ENCODE measurements around the gene PAFAH1B2.

Gene PAFAH1B2

GRCh38 chr11:117191680-117192400, 47.8 kb downstream of the PAFAH1B2 start:
- DNase-seq: no peak

- DNase-seq: no peak
These were observed 48.4 kb downstream of the PAFAH1B2 start for GRCh38 chr11:117192401-117192875.

- no peak for DNase-seq
These were observed 49.3 kb downstream of the PAFAH1B2 start for GRCh38 chr11:117193130-117194020.

- DNase-seq: no peak
These were observed 50.2 kb downstream of the PAFAH1B2 start for GRCh38 chr11:117194267-117194666.

- no peak for DNase-seq
These were observed 51.2 kb downstream of the PAFAH1B2 start for GRCh38 chr11:117195258-117195657.

GRCh38 chr11:117195761-117196160, 51.7 kb downstream of the PAFAH1B2 start:
- no peak for DNase-seq

- no peak for DNase-seq
These were observed 52.9 kb downstream of the PAFAH1B2 start for GRCh38 chr11:117197006-117197405.

- DNase-seq: no peak
These were observed 53.7 kb downstream of the PAFAH1B2 start for GRCh38 chr11:117197516-117198456.

- no peak for DNase-seq
These were observed 54.5 kb downstream of the PAFAH1B2 start for GRCh38 chr11:117198613-117199012.

- DNase-seq: peak; percentile 89
These were observed 55.2 kb downstream of the PAFAH1B2 start, which contains the start of gene TAGLN for GRCh38 chr11:117199053-117199915. Gene TAGLN (plus strand): TSS chr11:117199370. CDS start chr11:117203014, 3,644 bp downstream.

GRCh38 chr11:117199916-117200812, 56.1 kb downstream of the PAFAH1B2 start:
- no peak for DNase-seq

GRCh38 chr11:117200813-117201657, 56.9 kb downstream of the PAFAH1B2 start:
- DNase-seq: no peak

- no peak for DNase-seq
These were observed 57.7 kb downstream of the PAFAH1B2 start for GRCh38 chr11:117201658-117202305.

GRCh38 chr11:117202386-117203068, 58.4 kb downstream of the PAFAH1B2 start:
- DNase-seq: no peak

- no peak for DNase-seq
These were observed 59.0 kb downstream of the PAFAH1B2 start for GRCh38 chr11:117203069-117203407.

GRCh38 chr11:117204283-117205080, 60.4 kb downstream of the PAFAH1B2 start:
- no peak for DNase-seq

- DNase-seq: no peak
These were observed 61.2 kb downstream of the PAFAH1B2 start for GRCh38 chr11:117205211-117205818.

Data from amniotic stem cell (primary cell).